Liver (tissue), 3 donors: ENCODE results near the gene RBM15B.

Source experiments
- CTCF ChIP-seq: fragments of 150-350 bp; IDR thresholded peaks from 2 replicates; pipeline ENCODE4 v1.5.1; 2017; ENCODE audit warnings: improper control_type of control experiment, low read depth, low read length; ENCODE audit not compliant: missing input control
- HNF4A ChIP-seq, 2 donors: conservative IDR thresholded peaks; 2 replicates each; pipeline ENCODE4 v1.6.1; 2016; ENCODE audit warnings: antibody characterized with exemption in 2 of 2, mild to moderate bottlenecking in 2 of 2
- JUND ChIP-seq, 2 donors: IDR thresholded peaks; 2 replicates each; pipeline ENCODE4 v1.6.1; 2016; ENCODE audit warnings: antibody characterized with exemption in 2 of 2
- RAD21 ChIP-seq, 2 donors: IDR thresholded peaks; 2 replicates each; pipeline ENCODE4 v1.6.1; 2016; ENCODE audit warnings: antibody characterized with exemption in 2 of 2, mild to moderate bottlenecking in 2 of 2
- SP1 ChIP-seq: IDR thresholded peaks from 2 replicates; pipeline ENCODE4 v1.6.1; 2018; ENCODE audit warnings: antibody characterized with exemption, mild to moderate bottlenecking
- donor health status: healthy.
- donor health status: healthy.

- TF ChIP-seq CTCF, result no peak
- no peak for TF ChIP-seq HNF4A (conservative IDR thresholded peaks at IDR 0.05)
- TF ChIP-seq SP1, result no peak
- TF ChIP-seq RAD21 (IDR thresholded peaks at IDR 0.05), result no peak
- no peak for TF ChIP-seq JUND (IDR thresholded peaks at IDR 0.05)
These were observed 13.0 kb upstream of the RBM15B start for GRCh38 chr3:51378065-51378464.
